Gastroesophageal sphincter (tissue), 3 donors: ENCODE results near the gene C2orf74.
"Not testable (repeated sequence)": the region's sequence is repeated elsewhere in the genome, so short reads cannot be mapped to it uniquely, and the experiment has no call there.

Source experiments
- CTCF ChIP-seq, 4 experiments: fragments of 200-600 bp in 2 of 4; fragments of 450-650 bp in 2 of 4; sonication (generic) in 1 of 4; IDR thresholded peaks; one replicate each; pipeline ENCODE4 v1.5.1; 2017 to 2019; ENCODE audit warnings: antibody characterized with exemption in 4 of 4, mild to moderate bottlenecking in 2 of 4, moderate library complexity in 2 of 4
- EP300 ChIP-seq: sonication (generic); formaldehyde crosslinking; IDR thresholded peaks from one replicate; pipeline ENCODE4 v1.6.1; 2017; ENCODE audit warnings: antibody characterized with exemption, mild to moderate bottlenecking
- POLR2A ChIP-seq, 2 donors: fragments of 450-650 bp; IDR thresholded peaks; one replicate each; pipeline ENCODE4 v1.6.1; 2017; ENCODE audit warnings: antibody characterized with exemption in 2 of 2, mild to moderate bottlenecking in 2 of 2, moderate library complexity in 1 of 2
- POLR2AphosphoS5 ChIP-seq: sonication (generic); formaldehyde crosslinking; IDR thresholded peaks from one replicate; pipeline ENCODE4 v1.6.1; 2017; ENCODE audit warnings: antibody characterized with exemption

GRCh38 chr2:61148091-61148490 is 13.9 kb upstream of the C2orf74 start:
- not testable (repeated sequence) for TF ChIP-seq CTCF (IDR thresholded peaks at IDR 0.05); POLR2AphosphoS5; EP300; POLR2A (IDR thresholded peaks at IDR 0.05)
